Measurements from ENCODE around the gene GPX4.

GPX4 gene

DNA sequence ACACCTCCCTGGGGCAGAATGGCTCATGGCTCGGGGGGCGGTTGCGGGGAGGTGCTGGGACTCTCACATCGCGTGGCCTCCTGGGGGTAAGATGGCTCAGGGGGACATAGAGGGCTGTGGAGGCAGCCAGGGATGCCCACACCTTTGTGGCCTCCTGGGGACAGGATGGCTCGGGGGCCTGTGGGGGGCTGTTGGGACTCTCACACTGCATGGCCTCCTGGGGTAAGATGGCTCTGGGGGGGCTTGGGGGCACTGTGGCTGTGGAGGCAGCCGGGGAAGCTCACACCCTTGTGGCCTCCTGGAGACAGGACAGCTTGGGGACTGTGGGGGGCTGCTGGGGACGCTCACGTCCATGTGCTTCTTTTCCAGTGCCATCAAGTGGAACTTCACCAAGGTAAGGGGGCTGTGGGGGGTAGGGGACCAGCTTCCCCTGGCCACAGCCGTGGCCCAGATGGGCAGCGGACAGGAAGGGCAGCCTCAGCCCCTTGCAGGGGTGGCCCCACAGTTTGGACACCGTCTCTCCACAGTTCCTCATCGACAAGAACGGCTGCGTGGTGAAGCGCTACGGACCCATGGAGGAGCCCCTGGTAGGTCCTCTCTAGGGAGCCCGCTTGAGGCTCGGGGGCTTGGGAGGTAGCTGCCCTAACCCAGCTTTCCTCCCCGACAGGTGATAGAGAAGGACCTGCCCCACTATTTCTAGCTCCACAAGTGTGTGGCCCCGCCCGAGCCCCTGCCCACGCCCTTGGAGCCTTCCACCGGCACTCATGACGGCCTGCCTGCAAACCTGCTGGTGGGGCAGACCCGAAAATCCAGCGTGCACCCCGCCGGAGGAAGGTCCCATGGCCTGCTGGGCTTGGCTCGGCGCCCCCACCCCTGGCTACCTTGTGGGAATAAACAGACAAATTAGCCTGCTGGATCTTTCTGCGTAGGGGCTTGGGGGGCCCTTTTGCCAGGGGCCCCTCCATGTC, 2.4 kb downstream of the GPX4 start:
- TF ChIP-seq, protein P1, sequence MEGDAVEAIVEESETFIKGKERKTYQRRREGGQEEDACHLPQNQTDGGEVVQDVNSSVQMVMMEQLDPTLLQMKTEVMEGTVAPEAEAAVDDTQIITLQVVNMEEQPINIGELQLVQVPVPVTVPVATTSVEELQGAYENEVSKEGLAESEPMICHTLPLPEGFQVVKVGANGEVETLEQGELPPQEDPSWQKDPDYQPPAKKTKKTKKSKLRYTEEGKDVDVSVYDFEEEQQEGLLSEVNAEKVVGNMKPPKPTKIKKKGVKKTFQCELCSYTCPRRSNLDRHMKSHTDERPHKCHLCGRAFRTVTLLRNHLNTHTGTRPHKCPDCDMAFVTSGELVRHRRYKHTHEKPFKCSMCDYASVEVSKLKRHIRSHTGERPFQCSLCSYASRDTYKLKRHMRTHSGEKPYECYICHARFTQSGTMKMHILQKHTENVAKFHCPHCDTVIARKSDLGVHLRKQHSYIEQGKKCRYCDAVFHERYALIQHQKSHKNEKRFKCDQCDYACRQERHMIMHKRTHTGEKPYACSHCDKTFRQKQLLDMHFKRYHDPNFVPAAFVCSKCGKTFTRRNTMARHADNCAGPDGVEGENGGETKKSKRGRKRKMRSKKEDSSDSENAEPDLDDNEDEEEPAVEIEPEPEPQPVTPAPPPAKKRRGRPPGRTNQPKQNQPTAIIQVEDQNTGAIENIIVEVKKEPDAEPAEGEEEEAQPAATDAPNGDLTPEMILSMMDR (IDR thresholded peaks at IDR 0.05): no peak

- TF ChIP-seq, protein P1 (IDR thresholded peaks at IDR 0.05): peak; percentile 42
Measured at GRCh38 chr19:1106841-1107660, 3.3 kb downstream of the GPX4 start.

DNA sequence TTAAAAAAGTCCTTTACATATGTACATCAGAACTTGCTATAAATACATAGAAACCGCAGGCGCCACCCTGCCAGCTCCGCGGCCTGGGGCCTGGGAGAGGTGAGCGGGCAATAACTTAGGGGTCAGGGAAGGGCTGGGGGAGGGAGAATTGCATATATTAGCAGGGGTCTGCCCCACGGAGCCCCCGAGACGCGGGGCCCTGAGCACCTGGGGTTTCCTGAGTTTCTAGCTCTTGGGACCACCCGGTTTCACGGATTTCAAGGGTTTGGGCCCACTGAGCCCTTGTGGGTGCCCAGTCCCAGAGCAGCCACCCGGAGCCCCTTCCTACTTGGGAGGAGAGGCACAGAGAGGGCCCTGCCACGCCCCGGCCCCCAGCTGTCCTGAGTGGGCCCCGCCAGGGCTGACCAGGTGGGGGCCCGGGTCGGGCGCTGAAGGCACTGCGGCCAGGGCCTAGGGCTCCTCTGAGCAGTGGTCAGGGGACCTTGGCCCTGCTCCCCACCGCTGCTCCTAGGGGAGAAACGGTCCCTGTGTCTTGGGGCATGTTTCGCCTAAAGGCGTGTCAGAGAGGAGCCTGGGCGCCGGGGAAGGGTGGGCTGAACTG, 4.0 kb downstream of the GPX4 start:
- TF ChIP-seq, protein P1 (IDR thresholded peaks at IDR 0.05): no peak

- TF ChIP-seq, protein P1 (IDR thresholded peaks at IDR 0.05): no peak
Measured at GRCh38 chr19:1108291-1109031, 4.7 kb downstream of the GPX4 start.

GRCh38 chr19:1109032-1109551, 5.3 kb downstream of the GPX4 start:
- TF ChIP-seq, protein P1 (IDR thresholded peaks at IDR 0.05): no peak

- TF ChIP-seq, protein P1 (IDR thresholded peaks at IDR 0.05): no peak
Measured at GRCh38 chr19:1109697-1110671, 6.2 kb downstream of the GPX4 start.

Measured in LNCAP (cell line).